BJ (cell line): Measurements from ENCODE around the gene ELP4. TPM values are rescaled to one million over a fixed set of nuclear protein-coding genes. Genes with fewer than 3 reads are reported as not detected.

Experiments used
- CTCF ChIA-PET: fragments of 350-600 bp; formaldehyde crosslinking; extraction: SDS; loops from one replicate; lab custom pipeline; 2021; ENCODE audit warnings: antibody characterized with exemption, inconsistent platforms; lab: Yijun Ruan, JAX
- POLR2A ChIA-PET: fragments of 300-600 bp; sonication (Branson Sonifier 250); formaldehyde crosslinking; extraction: SDS; loops from one replicate; lab custom pipeline; 2021; ENCODE audit warnings: antibody characterized with exemption; lab: Charles Lee
- DNase-seq: peaks from one replicate; pipeline ENCODE4 v3.0.0-alpha.2; 2011; ENCODE audit warnings: low read depth
- H3K27me3 ChIP-seq: 2 replicates; pipeline ENCODE4 v1.6.0; 2011; ENCODE audit warnings: low read length; ENCODE audit not compliant: control insufficient read depth, insufficient read depth
- H3K36me3 ChIP-seq: 2 replicates; pipeline ENCODE4 v1.5.1; 2011; ENCODE audit warnings: low read length; ENCODE audit not compliant: control insufficient read depth, insufficient read depth
- H3K4me3 ChIP-seq: 2 replicates; pipeline ENCODE4 v1.5.1; 2011; ENCODE audit warnings: low read depth, mild to moderate bottlenecking, control low read depth, low read length
- polyA plus RNA-seq: library from polyadenylated mRNA; depleted of rRNA; stranded (reverse); fragments of >200 nt; gene quantifications from 2 replicates; pipeline ENCODE4 v1.2.3, GENCODE V29; 2011
- TF ChIP-seq, protein P1 (sequence below): IDR thresholded peaks from 2 replicates; pipeline ENCODE4 v1.5.1; 2011; ENCODE audit warnings: low read depth, mild to moderate bottlenecking, control low read depth, inconsistent platforms, low read length, moderate library complexity; ENCODE audit not compliant: insufficient read depth

ELP4 gene
- polyA plus RNA-seq, 1 experiment: 11.8 TPM

DNA sequence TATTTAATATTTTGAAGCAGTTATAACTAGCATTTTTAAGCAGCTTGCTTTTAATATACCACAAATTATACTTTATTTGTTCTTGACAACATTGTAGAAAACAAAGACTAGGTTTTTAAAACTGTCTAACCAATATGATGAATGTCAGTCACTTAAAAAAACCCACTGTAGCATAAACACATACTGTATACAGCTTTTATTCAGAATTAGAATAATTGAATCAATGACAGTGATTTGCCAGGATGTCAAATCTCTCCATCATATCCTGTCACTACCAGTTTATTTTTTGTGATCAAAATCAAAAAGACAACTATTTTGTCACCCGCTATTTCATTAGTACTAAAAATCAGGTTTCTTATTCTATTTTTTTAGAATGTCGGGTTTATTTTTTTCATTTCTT is 275.0 kb downstream of the ELP4 start:
- Histone ChIP-seq H3K4me3 (no peak overlapping the region), H3K27me3 (no peaks in the 10 kb centered on the region), H3K36me3 (no peaks in the 10 kb centered on the region)
- ChIA-PET POLR2A (no interaction called here), CTCF (interaction anchor here (1.0 kb wide), 1 partner anchor 16 kb away, joined by 3 read pairs; no protein-coding TSS in a partner anchor)
- DNase-seq: no peak
- TF ChIP-seq, protein P1, sequence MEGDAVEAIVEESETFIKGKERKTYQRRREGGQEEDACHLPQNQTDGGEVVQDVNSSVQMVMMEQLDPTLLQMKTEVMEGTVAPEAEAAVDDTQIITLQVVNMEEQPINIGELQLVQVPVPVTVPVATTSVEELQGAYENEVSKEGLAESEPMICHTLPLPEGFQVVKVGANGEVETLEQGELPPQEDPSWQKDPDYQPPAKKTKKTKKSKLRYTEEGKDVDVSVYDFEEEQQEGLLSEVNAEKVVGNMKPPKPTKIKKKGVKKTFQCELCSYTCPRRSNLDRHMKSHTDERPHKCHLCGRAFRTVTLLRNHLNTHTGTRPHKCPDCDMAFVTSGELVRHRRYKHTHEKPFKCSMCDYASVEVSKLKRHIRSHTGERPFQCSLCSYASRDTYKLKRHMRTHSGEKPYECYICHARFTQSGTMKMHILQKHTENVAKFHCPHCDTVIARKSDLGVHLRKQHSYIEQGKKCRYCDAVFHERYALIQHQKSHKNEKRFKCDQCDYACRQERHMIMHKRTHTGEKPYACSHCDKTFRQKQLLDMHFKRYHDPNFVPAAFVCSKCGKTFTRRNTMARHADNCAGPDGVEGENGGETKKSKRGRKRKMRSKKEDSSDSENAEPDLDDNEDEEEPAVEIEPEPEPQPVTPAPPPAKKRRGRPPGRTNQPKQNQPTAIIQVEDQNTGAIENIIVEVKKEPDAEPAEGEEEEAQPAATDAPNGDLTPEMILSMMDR: no peak

DNA sequence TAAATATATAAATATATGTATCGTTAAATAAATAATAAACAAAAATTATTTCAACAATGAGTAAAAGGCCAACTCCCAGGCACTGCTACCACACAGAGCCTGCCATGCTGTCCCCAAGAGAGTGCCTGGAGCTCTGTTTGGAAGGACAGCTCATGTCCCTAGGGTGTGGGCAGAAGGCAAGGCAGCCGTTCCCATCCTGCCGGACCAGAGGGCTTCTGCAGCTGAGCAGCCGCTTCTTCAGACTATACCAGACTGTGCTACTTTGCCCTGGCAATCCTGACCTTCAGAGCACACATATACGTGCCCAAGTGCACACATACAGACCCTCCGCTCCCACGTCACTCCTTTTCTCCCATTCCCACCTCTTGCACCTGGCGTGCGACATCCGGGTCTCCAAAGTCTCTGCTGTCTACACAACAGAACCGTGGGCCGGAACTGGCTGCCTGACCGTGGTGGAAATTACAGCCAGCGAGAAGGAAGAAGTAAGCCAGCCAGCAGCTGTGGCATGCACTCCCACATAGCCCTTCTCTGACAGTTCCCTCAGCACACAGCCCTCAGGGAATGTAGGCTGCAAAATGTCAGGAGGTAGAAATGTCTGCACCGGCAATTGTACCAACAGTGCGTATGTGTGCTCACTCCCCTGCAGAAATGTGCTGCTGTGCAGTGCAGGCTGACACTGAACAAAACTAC is 277.6 kb downstream of the ELP4 start:
- H3K4me3 ChIP-seq: no peak overlapping the region

DNA sequence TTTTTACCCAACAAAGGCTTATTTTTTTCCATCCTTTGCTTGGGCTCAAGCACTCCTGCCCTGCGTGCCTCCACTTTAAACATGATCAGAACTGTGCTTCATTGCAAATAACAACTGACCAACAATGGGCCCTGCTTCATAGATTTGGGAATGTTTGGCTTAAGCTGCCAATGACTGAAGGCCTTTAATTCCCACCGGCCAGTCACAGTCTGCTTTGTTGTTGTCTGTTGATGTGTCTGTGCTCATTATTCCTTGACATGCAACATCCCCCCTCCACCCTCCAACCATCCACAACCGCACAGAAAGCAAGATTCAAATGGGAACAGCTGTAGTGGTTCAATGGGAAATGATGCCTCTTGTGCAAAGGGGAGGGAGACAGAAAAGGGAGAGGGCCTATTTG is 278.5 kb downstream of the ELP4 start:
- DNase-seq: no peak
- CTCF ChIA-PET: interaction anchor here (0.6 to 1.5 kb wide), 2 partner anchors 98 to 170 kb away, joined by 4 read pairs; no protein-coding TSS in a partner anchor
- TF ChIP-seq, protein P1: no peak
- no peaks in the 10 kb centered on the region for H3K27me3 ChIP-seq
- no peak overlapping the region for H3K4me3 ChIP-seq
- POLR2A ChIA-PET: no interaction called here
- no peaks in the 10 kb centered on the region for H3K36me3 ChIP-seq

More for the DNA sequence above, 277.6 kb downstream of the ELP4 start:
- ChIA-PET POLR2A (no interaction called here), CTCF (interaction anchor here (1.0 to 1.3 kb wide), 2 partner anchors 26 to 31 kb away, joined by 3 read pairs; no protein-coding TSS in a partner anchor)
- TF ChIP-seq, protein P1: no peak
- Histone ChIP-seq H3K27me3 (no peaks in the 10 kb centered on the region), H3K36me3 (no peaks in the 10 kb centered on the region)
- no peak for DNase-seq

DNA sequence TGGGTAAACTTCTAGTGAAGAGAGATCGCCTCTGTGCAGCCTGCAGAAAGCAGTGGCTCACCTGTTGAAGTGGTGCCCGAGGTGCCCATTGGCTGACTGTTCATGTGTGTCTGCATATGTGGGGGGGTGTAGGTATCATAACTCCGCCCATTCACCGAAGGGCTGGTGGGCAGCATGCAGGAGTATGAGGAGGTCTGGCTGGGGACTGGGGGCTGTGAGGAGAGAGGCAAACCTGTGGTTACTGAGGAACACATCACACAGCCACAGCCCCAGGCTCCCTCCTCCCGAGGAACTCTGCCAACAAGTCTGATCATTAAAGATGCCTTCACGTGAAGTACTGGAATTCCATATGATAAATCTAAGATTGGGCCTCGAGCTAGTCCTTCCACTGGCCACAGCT is 281.1 kb downstream of the ELP4 start:
- no peak for DNase-seq
- peaks cover 1% of the 10 kb centered on the region for H3K27me3 ChIP-seq
- H3K36me3 ChIP-seq: no peaks in the 10 kb centered on the region
- H3K4me3 ChIP-seq: no peak overlapping the region
- TF ChIP-seq, protein P1: no peak
- ChIA-PET POLR2A (no interaction called here), CTCF (no interaction called here)

DNA sequence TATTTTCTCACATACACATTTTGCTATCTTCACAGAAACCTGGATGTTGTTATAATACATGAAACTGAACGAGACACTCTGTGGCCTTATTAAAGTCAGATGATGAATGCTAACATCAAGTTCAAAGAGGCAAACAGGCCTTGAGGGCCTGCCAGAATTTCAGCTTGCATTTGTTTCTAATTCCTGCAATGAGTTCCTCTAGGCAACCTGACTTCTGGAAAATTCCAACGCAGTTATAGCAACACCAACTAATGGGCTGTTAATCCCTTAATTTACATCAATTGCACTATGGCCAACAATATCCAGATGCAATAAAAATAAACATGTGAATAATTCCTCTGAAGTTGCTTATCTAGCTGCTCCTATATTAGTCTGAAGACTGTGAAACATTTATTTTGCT is 282.5 kb downstream of the ELP4 start:
- Histone ChIP-seq H3K36me3 (no peaks in the 10 kb centered on the region), H3K27me3 (peaks cover 9% of the 10 kb centered on the region), H3K4me3 (no peak overlapping the region)
- no peak for DNase-seq
- TF ChIP-seq, protein P1: no peak
- ChIA-PET CTCF (interaction anchor here (0.5 kb wide), 1 partner anchor 16 kb away, joined by 3 read pairs; no protein-coding TSS in a partner anchor), POLR2A (no interaction called here)
